ENCODE results near the gene DNAH2. TPM values are rescaled to one million over a fixed set of nuclear protein-coding genes. Genes with fewer than 3 reads are reported as not detected.

The DNAH2 gene
- total and polyA plus RNA-seq, 9 of the 15 experiments (the other 6 are each of a cell fraction or from before 2014, with no cell fraction given): 0.03 TPM; not detected in 8

DNA sequence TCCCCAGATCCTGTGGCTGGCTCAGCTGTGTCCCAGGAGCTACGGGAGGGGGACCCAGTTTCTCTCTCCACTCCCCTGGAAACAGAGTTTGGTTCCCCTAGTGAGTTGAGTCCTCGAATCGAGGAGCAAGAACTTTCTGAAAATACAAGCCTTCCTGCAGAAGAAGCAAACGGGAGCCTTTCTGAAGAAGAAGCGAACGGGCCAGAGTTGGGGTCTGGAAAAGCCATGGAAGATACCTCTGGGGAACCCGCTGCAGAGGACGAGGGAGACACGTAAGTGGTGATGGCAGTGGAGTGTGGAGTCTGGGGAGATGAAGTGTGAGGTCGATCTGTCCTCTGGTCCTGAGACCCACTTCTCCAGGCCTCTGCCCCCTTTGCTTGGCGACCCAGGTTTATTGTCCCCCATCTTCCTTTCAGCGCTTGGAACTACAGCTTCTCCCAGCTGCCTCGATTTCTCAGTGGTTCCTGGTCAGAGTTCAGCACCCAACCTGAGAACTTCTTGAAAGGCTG, 28.7 kb upstream of the DNAH2 start (continued):
- TF ChIP-seq, protein P1, sequence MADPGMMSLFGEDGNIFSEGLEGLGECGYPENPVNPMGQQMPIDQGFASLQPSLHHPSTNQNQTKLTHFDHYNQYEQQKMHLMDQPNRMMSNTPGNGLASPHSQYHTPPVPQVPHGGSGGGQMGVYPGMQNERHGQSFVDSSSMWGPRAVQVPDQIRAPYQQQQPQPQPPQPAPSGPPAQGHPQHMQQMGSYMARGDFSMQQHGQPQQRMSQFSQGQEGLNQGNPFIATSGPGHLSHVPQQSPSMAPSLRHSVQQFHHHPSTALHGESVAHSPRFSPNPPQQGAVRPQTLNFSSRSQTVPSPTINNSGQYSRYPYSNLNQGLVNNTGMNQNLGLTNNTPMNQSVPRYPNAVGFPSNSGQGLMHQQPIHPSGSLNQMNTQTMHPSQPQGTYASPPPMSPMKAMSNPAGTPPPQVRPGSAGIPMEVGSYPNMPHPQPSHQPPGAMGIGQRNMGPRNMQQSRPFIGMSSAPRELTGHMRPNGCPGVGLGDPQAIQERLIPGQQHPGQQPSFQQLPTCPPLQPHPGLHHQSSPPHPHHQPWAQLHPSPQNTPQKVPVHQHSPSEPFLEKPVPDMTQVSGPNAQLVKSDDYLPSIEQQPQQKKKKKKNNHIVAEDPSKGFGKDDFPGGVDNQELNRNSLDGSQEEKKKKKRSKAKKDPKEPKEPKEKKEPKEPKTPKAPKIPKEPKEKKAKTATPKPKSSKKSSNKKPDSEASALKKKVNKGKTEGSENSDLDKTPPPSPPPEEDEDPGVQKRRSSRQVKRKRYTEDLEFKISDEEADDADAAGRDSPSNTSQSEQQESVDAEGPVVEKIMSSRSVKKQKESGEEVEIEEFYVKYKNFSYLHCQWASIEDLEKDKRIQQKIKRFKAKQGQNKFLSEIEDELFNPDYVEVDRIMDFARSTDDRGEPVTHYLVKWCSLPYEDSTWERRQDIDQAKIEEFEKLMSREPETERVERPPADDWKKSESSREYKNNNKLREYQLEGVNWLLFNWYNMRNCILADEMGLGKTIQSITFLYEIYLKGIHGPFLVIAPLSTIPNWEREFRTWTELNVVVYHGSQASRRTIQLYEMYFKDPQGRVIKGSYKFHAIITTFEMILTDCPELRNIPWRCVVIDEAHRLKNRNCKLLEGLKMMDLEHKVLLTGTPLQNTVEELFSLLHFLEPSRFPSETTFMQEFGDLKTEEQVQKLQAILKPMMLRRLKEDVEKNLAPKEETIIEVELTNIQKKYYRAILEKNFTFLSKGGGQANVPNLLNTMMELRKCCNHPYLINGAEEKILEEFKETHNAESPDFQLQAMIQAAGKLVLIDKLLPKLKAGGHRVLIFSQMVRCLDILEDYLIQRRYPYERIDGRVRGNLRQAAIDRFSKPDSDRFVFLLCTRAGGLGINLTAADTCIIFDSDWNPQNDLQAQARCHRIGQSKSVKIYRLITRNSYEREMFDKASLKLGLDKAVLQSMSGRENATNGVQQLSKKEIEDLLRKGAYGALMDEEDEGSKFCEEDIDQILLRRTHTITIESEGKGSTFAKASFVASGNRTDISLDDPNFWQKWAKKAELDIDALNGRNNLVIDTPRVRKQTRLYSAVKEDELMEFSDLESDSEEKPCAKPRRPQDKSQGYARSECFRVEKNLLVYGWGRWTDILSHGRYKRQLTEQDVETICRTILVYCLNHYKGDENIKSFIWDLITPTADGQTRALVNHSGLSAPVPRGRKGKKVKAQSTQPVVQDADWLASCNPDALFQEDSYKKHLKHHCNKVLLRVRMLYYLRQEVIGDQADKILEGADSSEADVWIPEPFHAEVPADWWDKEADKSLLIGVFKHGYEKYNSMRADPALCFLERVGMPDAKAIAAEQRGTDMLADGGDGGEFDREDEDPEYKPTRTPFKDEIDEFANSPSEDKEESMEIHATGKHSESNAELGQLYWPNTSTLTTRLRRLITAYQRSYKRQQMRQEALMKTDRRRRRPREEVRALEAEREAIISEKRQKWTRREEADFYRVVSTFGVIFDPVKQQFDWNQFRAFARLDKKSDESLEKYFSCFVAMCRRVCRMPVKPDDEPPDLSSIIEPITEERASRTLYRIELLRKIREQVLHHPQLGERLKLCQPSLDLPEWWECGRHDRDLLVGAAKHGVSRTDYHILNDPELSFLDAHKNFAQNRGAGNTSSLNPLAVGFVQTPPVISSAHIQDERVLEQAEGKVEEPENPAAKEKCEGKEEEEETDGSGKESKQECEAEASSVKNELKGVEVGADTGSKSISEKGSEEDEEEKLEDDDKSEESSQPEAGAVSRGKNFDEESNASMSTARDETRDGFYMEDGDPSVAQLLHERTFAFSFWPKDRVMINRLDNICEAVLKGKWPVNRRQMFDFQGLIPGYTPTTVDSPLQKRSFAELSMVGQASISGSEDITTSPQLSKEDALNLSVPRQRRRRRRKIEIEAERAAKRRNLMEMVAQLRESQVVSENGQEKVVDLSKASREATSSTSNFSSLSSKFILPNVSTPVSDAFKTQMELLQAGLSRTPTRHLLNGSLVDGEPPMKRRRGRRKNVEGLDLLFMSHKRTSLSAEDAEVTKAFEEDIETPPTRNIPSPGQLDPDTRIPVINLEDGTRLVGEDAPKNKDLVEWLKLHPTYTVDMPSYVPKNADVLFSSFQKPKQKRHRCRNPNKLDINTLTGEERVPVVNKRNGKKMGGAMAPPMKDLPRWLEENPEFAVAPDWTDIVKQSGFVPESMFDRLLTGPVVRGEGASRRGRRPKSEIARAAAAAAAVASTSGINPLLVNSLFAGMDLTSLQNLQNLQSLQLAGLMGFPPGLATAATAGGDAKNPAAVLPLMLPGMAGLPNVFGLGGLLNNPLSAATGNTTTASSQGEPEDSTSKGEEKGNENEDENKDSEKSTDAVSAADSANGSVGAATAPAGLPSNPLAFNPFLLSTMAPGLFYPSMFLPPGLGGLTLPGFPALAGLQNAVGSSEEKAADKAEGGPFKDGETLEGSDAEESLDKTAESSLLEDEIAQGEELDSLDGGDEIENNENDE (IDR thresholded peaks at IDR 0.05; ENCODE audit: low read depth, low read length): no peak
- no peak for TF ChIP-seq SNRNP70 (optimal IDR thresholded peaks at IDR 0.05; ENCODE audit: low read depth, low read length)

All from K562 (cell line).